Duodenal mucosa (tissue), 2 donors: Measurements from ENCODE around the gene MGMT.

Experiments
- H3K27ac ChIP-seq: one replicate; pipeline ENCODE4 v1.7.0; 2013; ENCODE audit warnings: low read depth, low read length
- H3K27me3 ChIP-seq, 2 donors: one replicate each; pipeline ENCODE4 v1.7.0; 2013; ENCODE audit warnings: low read length in 2 of 2, control low read depth in 1 of 2; ENCODE audit not compliant: insufficient read depth in 2 of 2, control insufficient read depth in 1 of 2
- H3K36me3 ChIP-seq, 2 donors: one replicate each; pipeline ENCODE4 v1.7.0; 2013; ENCODE audit warnings: low read length in 2 of 2, control low read depth in 1 of 2; ENCODE audit not compliant: insufficient read depth in 2 of 2, control insufficient read depth in 1 of 2
- H3K4me1 ChIP-seq, 2 donors: one replicate each; pipeline ENCODE4 v1.7.0; 2013; ENCODE audit warnings: low read length in 2 of 2, control low read depth in 1 of 2; ENCODE audit not compliant: insufficient read depth in 2 of 2, control insufficient read depth in 1 of 2
- H3K4me3 ChIP-seq, 2 donors: one replicate each; pipeline ENCODE4 v1.7.0; 2013; ENCODE audit warnings: low read length in 2 of 2, low read depth in 1 of 2
- H3K9ac ChIP-seq, 2 donors: one replicate each; pipeline ENCODE4 v1.7.0; 2013; ENCODE audit warnings: low read length in 2 of 2, low read depth in 1 of 2
- H3K9me3 ChIP-seq, 2 donors: one replicate each; pipeline ENCODE4 v1.7.0; 2013; ENCODE audit warnings: low read length in 2 of 2, control low read depth in 1 of 2; ENCODE audit not compliant: control insufficient read depth in 1 of 2

MGMT gene

DNA sequence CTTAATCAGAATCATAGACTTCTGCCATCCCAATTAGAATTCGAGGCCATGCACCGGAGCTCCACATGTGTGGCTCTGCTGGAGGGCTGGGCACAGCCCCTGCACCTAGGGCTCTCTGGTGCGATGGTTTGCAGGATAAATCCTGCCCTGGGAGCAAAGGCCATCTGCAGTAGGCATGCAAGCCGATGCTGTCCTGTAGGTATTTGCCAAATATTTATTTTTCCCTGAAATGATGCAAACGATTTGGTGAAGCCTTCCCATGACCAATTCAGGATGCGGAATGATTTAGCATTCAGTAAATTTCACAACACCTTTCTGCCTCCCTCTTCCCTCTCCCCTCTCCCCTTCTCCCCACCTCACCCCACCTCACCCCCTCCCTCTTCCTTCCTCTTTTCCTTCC lies 326.4 kb downstream of the MGMT start:
- H3K4me3 ChIP-seq: no peak overlapping the region
- no peaks in the 10 kb centered on the region for H3K4me1 ChIP-seq
- H3K27ac ChIP-seq: no peak overlapping the region
- H3K27me3 ChIP-seq: no peaks in the 10 kb centered on the region
- no peak overlapping the region for H3K9ac ChIP-seq
- no peaks in the 10 kb centered on the region for H3K36me3 ChIP-seq
- peaks cover 0 to 6% of the 10 kb centered on the region in 2 donors for H3K9me3 ChIP-seq

DNA sequence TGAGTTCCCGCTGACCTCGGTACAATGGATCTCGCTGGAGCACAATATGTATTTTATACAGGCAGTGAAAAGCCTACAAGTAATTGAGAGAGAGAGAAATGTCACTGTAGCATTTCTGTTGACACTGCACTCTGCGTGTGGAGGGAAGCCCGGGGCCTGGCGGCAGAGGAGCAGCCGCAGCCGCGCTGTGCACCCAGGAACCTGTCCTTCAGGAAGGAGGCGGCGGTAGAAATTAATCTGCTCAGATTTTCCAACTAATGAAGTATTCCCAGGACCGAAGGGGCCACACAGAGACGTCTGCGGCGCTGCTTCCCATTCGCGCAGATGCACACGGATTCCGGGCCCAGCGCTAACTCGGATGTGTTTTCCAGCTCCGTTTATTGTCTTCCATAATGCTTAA lies 327.0 kb downstream of the MGMT start:
- Histone ChIP-seq H3K27me3 (no peaks in the 10 kb centered on the region), H3K9me3 (peaks cover 0 to 9% of the 10 kb centered on the region in 2 donors), H3K9ac (no peak overlapping the region), H3K4me3 (no peak overlapping the region), H3K27ac (no peak overlapping the region), H3K36me3 (no peaks in the 10 kb centered on the region), H3K4me1 (no peaks in the 10 kb centered on the region)

- H3K9ac ChIP-seq: no peak overlapping the region
- H3K27ac ChIP-seq: no peak overlapping the region
- H3K4me1 ChIP-seq: no peaks in the 10 kb centered on the region
- no peak overlapping the region for H3K4me3 ChIP-seq
- H3K9me3 ChIP-seq: peaks cover 1 to 9% of the 10 kb centered on the region in 2 donors
- no peaks in the 10 kb centered on the region for H3K27me3 ChIP-seq
- no peaks in the 10 kb centered on the region for H3K36me3 ChIP-seq
These were observed 329.8 kb downstream of the MGMT start for GRCh38 chr10:129796710-129797420.

DNA sequence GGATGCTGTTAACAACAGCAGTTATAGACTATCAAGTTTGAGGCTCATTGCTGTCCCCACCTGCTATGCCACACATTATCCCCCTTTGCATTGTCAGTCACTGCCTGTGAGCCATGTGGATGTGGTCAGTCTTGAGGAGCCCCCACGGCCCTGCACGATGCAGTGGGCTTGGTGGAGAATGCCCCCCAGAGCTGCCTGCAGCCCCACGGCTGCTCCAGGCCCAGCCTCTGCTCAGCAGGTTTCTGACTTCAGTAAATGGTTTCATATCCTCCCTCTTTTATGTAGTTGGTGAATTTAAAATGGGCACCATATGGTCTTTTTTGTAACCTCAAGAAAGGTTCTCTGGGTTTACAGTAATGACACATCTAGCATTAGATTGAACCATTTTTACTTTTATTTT lies 332.9 kb downstream of the MGMT start:
- no peak overlapping the region for H3K27ac ChIP-seq
- H3K4me3 ChIP-seq: no peak overlapping the region
- peaks cover 15 to 22% of the 10 kb centered on the region in 2 donors for H3K9me3 ChIP-seq
- no peak overlapping the region for H3K9ac ChIP-seq
- H3K27me3 ChIP-seq: no peaks in the 10 kb centered on the region
- H3K4me1 ChIP-seq: no peaks in the 10 kb centered on the region
- H3K36me3 ChIP-seq: no peaks in the 10 kb centered on the region

- H3K9me3 ChIP-seq: peaks cover 19 to 22% of the 10 kb centered on the region in 2 donors
- no peaks in the 10 kb centered on the region for H3K4me1 ChIP-seq
- H3K36me3 ChIP-seq: no peaks in the 10 kb centered on the region
- H3K27me3 ChIP-seq: no peaks in the 10 kb centered on the region
- H3K27ac ChIP-seq: no peak overlapping the region
- no peak overlapping the region for H3K4me3 ChIP-seq
- H3K9ac ChIP-seq: no peak overlapping the region
These were observed 333.8 kb downstream of the MGMT start for GRCh38 chr10:129800796-129801340.

DNA sequence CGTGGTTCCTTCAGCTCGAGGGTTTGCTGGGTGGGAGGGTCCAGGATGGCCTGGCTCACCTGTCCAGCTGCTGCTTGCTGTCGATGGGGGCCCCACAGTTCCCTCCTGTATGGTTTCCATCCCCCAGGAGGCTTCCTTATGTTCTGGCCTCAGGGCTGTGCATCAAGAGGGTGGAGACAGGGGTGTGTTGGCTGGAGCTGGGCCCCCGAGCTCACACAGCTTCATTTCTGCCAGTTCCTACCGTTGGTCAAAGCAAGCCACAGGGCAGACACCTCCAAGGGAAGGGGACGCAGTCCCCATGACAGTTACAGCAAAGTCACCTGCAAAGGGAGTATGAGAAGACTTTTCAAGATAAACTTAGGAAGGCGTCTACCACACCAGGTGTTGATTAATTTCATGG lies 340.2 kb downstream of the MGMT start:
- Histone ChIP-seq H3K9me3 (peaks cover 13 to 15% of the 10 kb centered on the region in 2 donors), H3K27me3 (no peaks in the 10 kb centered on the region), H3K4me1 (no peaks in the 10 kb centered on the region), H3K9ac (no peak overlapping the region), H3K27ac (no peak overlapping the region), H3K4me3 (no peak overlapping the region), H3K36me3 (no peaks in the 10 kb centered on the region)

DNA sequence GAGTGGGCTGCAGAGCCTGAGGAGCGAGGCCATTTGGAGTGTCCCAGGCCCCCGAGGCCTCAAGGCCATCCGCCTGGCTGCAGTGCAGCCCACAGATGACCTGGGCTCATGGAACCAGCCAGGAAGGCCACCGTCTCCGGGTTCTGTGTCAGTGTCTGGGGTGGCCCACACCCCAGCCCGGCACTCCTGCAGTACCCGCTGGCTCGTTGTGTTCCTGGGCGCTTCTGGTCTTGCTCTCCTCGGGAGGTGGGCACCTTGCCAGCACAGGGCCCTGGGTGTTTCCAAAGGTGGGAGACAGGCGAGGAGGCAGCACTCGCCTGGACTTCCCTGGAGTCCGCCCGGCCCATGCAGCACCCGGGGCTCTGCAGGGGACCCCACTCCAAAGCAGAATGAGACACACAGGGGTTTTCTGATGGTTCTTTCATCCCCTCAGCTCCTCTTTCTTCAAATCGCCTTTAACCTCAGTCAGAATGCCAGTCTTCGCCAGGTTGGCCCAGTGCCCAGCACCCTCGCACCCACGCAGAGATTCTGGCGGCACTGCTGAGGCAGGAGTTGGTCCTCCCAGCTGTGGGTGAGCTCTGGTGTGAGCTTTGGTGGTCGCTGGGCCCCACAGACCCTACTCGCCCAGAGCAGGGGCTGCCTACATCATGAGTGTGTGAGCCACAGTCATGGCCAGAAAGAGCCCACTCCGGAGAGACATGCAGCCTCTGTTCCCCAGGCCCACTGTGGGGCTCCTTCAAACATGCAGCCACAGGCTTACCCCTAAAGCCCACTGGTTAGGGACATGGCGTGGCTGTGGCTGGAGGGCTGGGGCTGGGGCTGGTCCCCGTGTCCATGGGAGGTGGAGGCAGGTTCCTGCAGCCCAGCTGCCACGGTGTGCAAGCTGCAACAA lies 341.3 kb downstream of the MGMT start:
- Histone ChIP-seq H3K27me3 (no peaks in the 10 kb centered on the region), H3K4me3 (no peak overlapping the region), H3K4me1 (no peaks in the 10 kb centered on the region), H3K9me3 (peaks cover 4 to 12% of the 10 kb centered on the region in 2 donors), H3K9ac (no peak overlapping the region), H3K27ac (no peak overlapping the region), H3K36me3 (no peaks in the 10 kb centered on the region)

DNA sequence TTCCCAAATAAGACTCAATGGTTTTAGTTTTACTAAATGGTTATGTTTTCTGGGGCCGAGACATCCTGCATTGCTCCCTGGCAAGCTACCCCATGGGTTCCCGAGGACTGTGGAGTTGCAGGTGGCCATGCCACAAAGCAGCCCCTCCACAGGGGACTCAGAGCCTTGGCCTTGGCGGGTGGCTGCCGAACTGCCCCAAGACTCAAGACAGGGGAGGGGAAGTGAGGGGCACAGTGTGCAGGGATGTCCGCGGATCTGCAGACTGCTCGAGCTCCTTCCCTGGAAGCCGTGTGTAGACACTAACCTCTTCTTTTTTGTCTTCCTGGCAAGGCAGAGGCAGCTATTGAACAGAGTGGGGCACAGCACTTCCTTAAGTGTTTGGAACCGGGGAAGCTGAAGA lies 342.4 kb downstream of the MGMT start:
- no peaks in the 10 kb centered on the region for H3K4me1 ChIP-seq
- H3K9me3 ChIP-seq: peaks cover 0 to 4% of the 10 kb centered on the region in 2 donors
- no peaks in the 10 kb centered on the region for H3K27me3 ChIP-seq
- no peak overlapping the region for H3K4me3 ChIP-seq
- no peaks in the 10 kb centered on the region for H3K36me3 ChIP-seq
- no peak overlapping the region for H3K9ac ChIP-seq
- H3K27ac ChIP-seq: no peak overlapping the region

DNA sequence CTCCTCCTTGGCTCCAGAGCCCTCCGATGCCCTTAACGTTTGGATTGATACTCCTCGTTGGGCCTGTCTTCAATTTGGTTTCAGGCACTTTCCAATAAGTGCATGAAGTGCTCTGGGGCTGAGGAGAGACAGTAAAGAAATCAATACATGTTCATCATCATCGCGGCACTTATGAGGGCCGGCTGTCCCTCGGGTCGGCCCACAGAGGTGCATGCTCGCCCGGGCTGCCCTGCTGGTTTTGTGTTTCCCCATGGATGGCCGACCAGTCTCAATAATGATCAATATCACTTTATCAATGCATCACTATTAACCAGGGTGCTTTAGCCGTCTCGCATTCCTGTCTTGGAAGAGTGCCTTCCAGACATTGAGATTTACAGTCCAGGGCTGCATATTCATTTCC lies 342.8 kb downstream of the MGMT start:
- no peaks in the 10 kb centered on the region for H3K4me1 ChIP-seq
- no peak overlapping the region for H3K9ac ChIP-seq
- no peak overlapping the region for H3K4me3 ChIP-seq
- no peak overlapping the region for H3K27ac ChIP-seq
- H3K9me3 ChIP-seq: peaks cover 0 to 4% of the 10 kb centered on the region in 2 donors
- no peaks in the 10 kb centered on the region for H3K36me3 ChIP-seq
- H3K27me3 ChIP-seq: no peaks in the 10 kb centered on the region

- Histone ChIP-seq H3K27ac (no peak overlapping the region), H3K36me3 (no peaks in the 10 kb centered on the region), H3K9ac (no peak overlapping the region), H3K4me3 (no peak overlapping the region), H3K9me3 (no peaks in the 10 kb centered on the region), H3K27me3 (no peaks in the 10 kb centered on the region), H3K4me1 (no peaks in the 10 kb centered on the region)
These were observed 344.2 kb downstream of the MGMT start for GRCh38 chr10:129811208-129811607.
